ENCODE data around the gene PRDM13.
"Not testable (repeated sequence)": the region's sequence is repeated elsewhere in the genome, so short reads cannot be mapped to it uniquely, and the experiment has no call there.

- not testable (repeated sequence) for TF ChIP-seq CTCF (IDR thresholded peaks at IDR 0.05; ENCODE audit: control extremely low read depth in 1 of 3, insufficient read depth in 1 of 3, low read depth in 1 of 3, low read length in 3 of 3); BRCA1 (IDR thresholded peaks at IDR 0.05; ENCODE audit: low read depth, low read length); CBX5 (IDR thresholded peaks at IDR 0.05; ENCODE audit: low read depth, low read length); POLR2AphosphoS5 (IDR thresholded peaks at IDR 0.05; ENCODE audit: low read depth, low read length); TCF12 (IDR thresholded peaks at IDR 0.05; ENCODE audit: low read depth, low read length); SP1 (IDR thresholded peaks at IDR 0.05; ENCODE audit: low read depth, low read length); EP300 (IDR thresholded peaks at IDR 0.05; ENCODE audit: borderline replicate concordance in 1 of 2, low read depth in 2 of 2, low read length in 2 of 2); TAF7 (optimal IDR thresholded peaks at IDR 0.05; ENCODE audit: borderline replicate concordance, low read depth, low read length); MAX (IDR thresholded peaks at IDR 0.05); CEBPB (IDR thresholded peaks at IDR 0.05; ENCODE audit: low read depth, low read length); CREB1 (IDR thresholded peaks at IDR 0.05); USF2 (IDR thresholded peaks at IDR 0.05; ENCODE audit: low read length)
These were observed 31.7 kb downstream of the PRDM13 start for GRCh38 chr6:99638358-99638757.
